Measurements from ENCODE around the gene SP1.
"Not testable (repeated sequence)": the region's sequence is repeated elsewhere in the genome, so short reads cannot be mapped to it uniquely, and the experiment has no call there.

GRCh38 chr12:53444593-53445325, 64.8 kb downstream of the SP1 start:
- TF ChIP-seq MAX (CRISPR knock-in tag; IDR thresholded peaks at IDR 0.05); ATF1 (CRISPR knock-in tag; IDR thresholded peaks at IDR 0.05); NFE2L1 (CRISPR knock-in tag; IDR thresholded peaks at IDR 0.05); CTCF (IDR thresholded peaks at IDR 0.05); FOXP4 (CRISPR knock-in tag; IDR thresholded peaks at IDR 0.05); CREB1 (CRISPR knock-in tag; IDR thresholded peaks at IDR 0.05); E2F1 (CRISPR knock-in tag; IDR thresholded peaks at IDR 0.05): not testable (repeated sequence)
